CD4-positive, alpha-beta T cell (primary cell): ENCODE data around the gene LSM3. TPM values are rescaled to one million over a fixed set of nuclear protein-coding genes. Genes with fewer than 3 reads are reported as not detected.
A peak's percentile ranks its signal among the peaks of the same experiment; 100 is the strongest.

Experiments
- ATAC-seq: fragments of 200-7000 bp; cut with Tn5 transposase; one replicate; pipeline ENCODE4 v1.10.0; 2022; ENCODE audit warnings: mild to moderate bottlenecking; ENCODE audit not compliant: poor library complexity
- CTCF ChIA-PET: fragments of 350-600 bp; sonication (Branson Sonifier 250); formaldehyde crosslinking; loops from one replicate; lab custom pipeline; 2021; ENCODE audit warnings: antibody characterized with exemption, inconsistent platforms; lab: Charles Lee
- POLR2A ChIA-PET: fragments of 350-600 bp; sonication (Branson Sonifier 250); formaldehyde crosslinking; loops from one replicate; lab custom pipeline; 2021; ENCODE audit warnings: antibody characterized with exemption, inconsistent platforms; lab: Charles Lee
- DNase-seq, 14 experiments: peaks; one replicate each; pipeline ENCODE4 v3.0.0-alpha.2; 2013 to 2020; ENCODE audit warnings: mixed read lengths in 2 of 14
- H3K27ac ChIP-seq, 2 donors: one replicate each; pipeline versions ENCODE4 v1.5.1 to v1.7.0; 2013; ENCODE audit warnings: low read length in 2 of 2, low read depth in 1 of 2, mild to moderate bottlenecking in 1 of 2
- H3K27me3 ChIP-seq, 2 experiments: 1 replicate in 1 of 2; 2 replicates in 1 of 2; pipeline versions ENCODE4 v1.6.1 to v1.7.0; 2013; ENCODE audit warnings: low read length in 2 of 2, control low read depth in 1 of 2, mild to moderate bottlenecking in 1 of 2, moderate library complexity in 1 of 2; ENCODE audit not compliant: insufficient read depth in 2 of 2, control insufficient read depth in 1 of 2
- H3K36me3 ChIP-seq: one replicate; pipeline ENCODE4 v1.6.1; 2013; ENCODE audit warnings: low read length, control low read depth; ENCODE audit not compliant: insufficient read depth
- H3K4me1 ChIP-seq: one replicate; pipeline ENCODE4 v1.6.1; 2013; ENCODE audit warnings: low read length, control low read depth; ENCODE audit not compliant: insufficient read depth
- H3K4me3 ChIP-seq: one replicate; pipeline ENCODE4 v1.5.1; 2013; ENCODE audit warnings: mild to moderate bottlenecking, low read length, moderate library complexity
- H3K9me3 ChIP-seq, 2 experiments: 1 replicate in 1 of 2; 2 replicates in 1 of 2; pipeline versions ENCODE4 v1.6.1 to v1.7.0; 2013; ENCODE audit warnings: low read length in 2 of 2, mild to moderate bottlenecking in 2 of 2, control low read depth in 1 of 2, moderate library complexity in 1 of 2; ENCODE audit not compliant: control insufficient read depth in 1 of 2, insufficient read depth in 1 of 2
- H3K27ac Mint-ChIP-seq: one replicate; pipeline ENCODE4 v1.8.0; 2020; ENCODE audit warnings: mixed read lengths
- H3K27me3 Mint-ChIP-seq: one replicate; pipeline ENCODE4 v1.8.0; 2021; ENCODE audit warnings: mixed read lengths
- H3K36me3 Mint-ChIP-seq: one replicate; pipeline ENCODE4 v1.8.0; 2021; ENCODE audit warnings: low read depth, mixed read lengths
- H3K4me1 Mint-ChIP-seq: one replicate; pipeline ENCODE4 v1.8.0; 2021; ENCODE audit warnings: low read depth, mixed read lengths
- H3K4me3 Mint-ChIP-seq: one replicate; pipeline ENCODE4 v1.8.0; 2020; ENCODE audit warnings: mild to moderate bottlenecking, mixed read lengths
- H3K9me3 Mint-ChIP-seq: one replicate; pipeline ENCODE4 v1.8.0; 2020; ENCODE audit warnings: mixed read lengths
- CTCF ChIP-seq: fragments of 200-600 bp; IDR thresholded peaks from one replicate; pipeline ENCODE4 v1.8.0; 2022; ENCODE audit warnings: antibody characterized with exemption, mild to moderate bottlenecking
- intact Hi-C, 2 experiments: fragments of 100-400 bp; cut with DNase I in 1 of 2; cut with micrococcal nuclease in 1 of 2; formaldehyde crosslinking; loops; one replicate each; pipeline versions ENCODE4 v1.15.1 to v1.9.0; 2023 to 2025; cut with DNase I, micrococcal nuclease
- total RNA-seq, 174 experiments: library from RNA in 2 of 174; stranded (reverse) in 2 of 174; gene quantifications; one replicate each; pipeline ENCODE4 v1.2.3 and lab custom pipeline; 2021 to 2026

Gene LSM3
- total RNA-seq, 2 experiments from 2014 or later = 6.5 to 6.9 TPM

- H3K4me3 ChIP-seq = no peak overlapping the region
- H3K27me3 ChIP-seq = no peaks in the 10 kb centered on the region
- peaks cover 3% of the 10 kb centered on the region for H3K4me1 ChIP-seq
- H3K27ac Mint-ChIP-seq = no peak overlapping the region
- peaks cover 11% of the 10 kb centered on the region for H3K4me1 Mint-ChIP-seq
- H3K36me3 Mint-ChIP-seq = peaks cover 92% of the 10 kb centered on the region
- H3K9me3 ChIP-seq = no peaks in the 10 kb centered on the region
- peaks cover 97% of the 10 kb centered on the region for H3K36me3 ChIP-seq
- ChIA-PET CTCF (no interaction called here), POLR2A (interaction anchor here (1.0 to 1.3 kb wide), 2 partner anchors 10 to 30 kb away, joined by 4 read pairs; partner anchors contain the start of genes CHCHD4 and TMEM43)
- H3K4me3 Mint-ChIP-seq = no peak overlapping the region
- intact Hi-C loops = no loop called here
- ATAC-seq (no peak), DNase-seq (no peak)
- no peak overlapping the region for H3K27ac ChIP-seq
- no peaks in the 10 kb centered on the region for H3K9me3 Mint-ChIP-seq
- H3K27me3 Mint-ChIP-seq = no peaks in the 10 kb centered on the region
- no peak for TF ChIP-seq CTCF
Measured at GRCh38 chr3:14154895-14155440, 23.6 kb upstream of the LSM3 start.

- ChIA-PET POLR2A (interaction anchor here (1.3 kb wide), 1 partner anchor 31 kb away, joined by 4 read pairs; the partner anchor contains the start of genes CHCHD4 and TMEM43), CTCF (no interaction called here)
- Mint-ChIP-seq H3K27ac (peak overlapping the region; percentile 49), H3K4me3 (no peak overlapping the region), H3K27me3 (no peaks in the 10 kb centered on the region), H3K4me1 (peaks cover 11% of the 10 kb centered on the region), H3K36me3 (peaks cover 92% of the 10 kb centered on the region), H3K9me3 (no peaks in the 10 kb centered on the region)
- Histone ChIP-seq H3K9me3 (peaks cover 0 to 6% of the 10 kb centered on the region in 2 experiments), H3K27me3 (no peaks in the 10 kb centered on the region), H3K4me3 (no peak overlapping the region), H3K36me3 (peaks cover 97% of the 10 kb centered on the region), H3K27ac (no peak overlapping the region), H3K4me1 (peaks cover 3% of the 10 kb centered on the region)
- intact Hi-C loops = loop anchor here in 1 of 2 experiments (2.0 kb wide), 1 partner anchor 19 kb away; no protein-coding TSS in a partner anchor
- DNase-seq (no peak), ATAC-seq (no peak)
- TF ChIP-seq CTCF = no peak
Measured at GRCh38 chr3:14156201-14156600, 22.4 kb upstream of the LSM3 start.

GRCh38 chr3:14156843-14157561 is 21.6 kb upstream of the LSM3 start:
- intact Hi-C loops = loop anchor here in 1 of 2 experiments (2.0 kb wide), 1 partner anchor 18 kb away; no protein-coding TSS in a partner anchor
- Mint-ChIP-seq H3K9me3 (peaks cover 4% of the 10 kb centered on the region), H3K36me3 (peaks cover 100% of the 10 kb centered on the region), H3K27me3 (no peaks in the 10 kb centered on the region), H3K4me3 (no peak overlapping the region), H3K27ac (peak overlapping the region; percentile 49), H3K4me1 (peaks cover 11% of the 10 kb centered on the region)
- Histone ChIP-seq H3K4me3 (no peak overlapping the region), H3K36me3 (peaks cover 97% of the 10 kb centered on the region), H3K4me1 (peaks cover 3% of the 10 kb centered on the region), H3K27ac (no peak overlapping the region), H3K27me3 (no peaks in the 10 kb centered on the region), H3K9me3 (peaks cover 0 to 12% of the 10 kb centered on the region in 2 experiments)
- CTCF ChIA-PET = interaction anchor here (0.9 to 1.2 kb wide), 2 partner anchors 11 to 14 kb away, joined by 3 read pairs; no protein-coding TSS in a partner anchor
- DNase-seq (no peak), ATAC-seq (no peak)
- no peak for TF ChIP-seq CTCF
- POLR2A ChIA-PET = interaction anchor here (1.7 kb wide), 1 partner anchor 22 kb away, joined by 5 read pairs; the partner anchor contains the start of genes LSM3 and XPC
